Forelimb muscle (tissue), 1 donor: ENCODE data around the gene CAMK2N2. TPM values are rescaled to one million over a fixed set of nuclear protein-coding genes. Genes with fewer than 3 reads are reported as not detected.

Source experiments
- DNase-seq: peaks from one replicate; pipeline ENCODE4 v3.0.0-alpha.2; 2013; ENCODE audit warnings: low read depth
- polyA plus RNA-seq: library from polyadenylated mRNA; unstranded; fragments of 120-200 nt; gene quantifications from one replicate; pipeline ENCODE4 v1.2.1, GENCODE V29; 2013; ENCODE audit not compliant: insufficient read length

CAMK2N2 gene
- polyA plus RNA-seq, 1 donor = not detected

DNA sequence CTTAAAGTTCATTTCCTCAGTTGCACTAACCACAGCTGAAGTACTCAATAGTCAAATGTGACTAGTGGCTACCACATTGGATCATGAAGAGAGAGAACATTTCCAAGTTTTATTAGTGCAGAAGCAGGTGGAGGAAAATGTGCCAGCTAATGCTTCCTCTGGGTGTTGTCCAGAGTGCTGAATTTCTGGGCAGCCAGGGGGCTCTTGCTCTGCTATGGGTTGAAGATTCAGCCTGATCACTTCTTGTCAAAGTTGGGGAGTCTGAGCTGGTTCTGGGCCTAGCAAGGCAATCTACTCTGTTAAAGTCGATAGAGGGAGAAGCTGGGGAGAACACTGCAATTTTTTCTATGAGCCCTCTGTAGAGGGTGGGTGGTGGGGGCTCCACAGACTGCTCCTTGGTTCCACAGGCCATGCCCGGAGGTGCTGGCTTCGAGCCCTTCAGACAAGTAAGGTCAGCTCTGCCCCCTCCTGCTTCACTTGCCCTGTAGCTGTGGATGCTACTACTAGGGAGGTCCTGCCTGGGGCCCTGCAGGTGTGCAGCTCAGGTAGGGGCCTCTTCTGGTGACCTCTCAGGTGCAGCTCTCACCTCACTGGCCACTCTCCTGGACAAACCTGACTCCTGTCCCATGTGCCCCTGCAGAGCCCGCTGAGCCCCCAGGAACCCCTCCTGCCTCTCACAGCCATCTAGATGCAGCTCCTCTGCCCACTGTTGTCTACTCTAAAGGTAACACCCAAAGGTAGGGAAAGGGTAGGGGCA lies 20.8 kb downstream of the CAMK2N2 start:
- DNase-seq = no peak

DNA sequence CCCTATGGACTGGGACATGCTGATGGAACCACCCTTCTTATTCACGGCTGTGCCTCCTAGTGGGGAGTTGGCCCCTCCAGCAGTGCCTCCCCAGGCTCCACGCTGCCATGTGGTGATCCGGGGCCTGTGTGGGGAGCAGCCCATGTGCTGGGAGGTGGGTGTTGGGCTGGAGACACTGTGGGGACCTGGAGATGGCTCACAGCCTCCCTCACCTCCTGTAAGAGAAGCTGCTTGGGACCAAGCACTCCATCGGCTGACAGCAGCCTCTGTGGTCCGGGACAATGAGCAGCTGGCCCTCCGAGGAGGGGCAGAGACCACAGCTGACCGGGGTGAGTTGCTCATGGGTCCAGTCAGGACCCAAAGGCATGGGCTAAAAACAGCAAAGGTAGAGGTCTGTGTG lies 21.6 kb downstream of the CAMK2N2 start:
- DNase-seq = no peak

DNA sequence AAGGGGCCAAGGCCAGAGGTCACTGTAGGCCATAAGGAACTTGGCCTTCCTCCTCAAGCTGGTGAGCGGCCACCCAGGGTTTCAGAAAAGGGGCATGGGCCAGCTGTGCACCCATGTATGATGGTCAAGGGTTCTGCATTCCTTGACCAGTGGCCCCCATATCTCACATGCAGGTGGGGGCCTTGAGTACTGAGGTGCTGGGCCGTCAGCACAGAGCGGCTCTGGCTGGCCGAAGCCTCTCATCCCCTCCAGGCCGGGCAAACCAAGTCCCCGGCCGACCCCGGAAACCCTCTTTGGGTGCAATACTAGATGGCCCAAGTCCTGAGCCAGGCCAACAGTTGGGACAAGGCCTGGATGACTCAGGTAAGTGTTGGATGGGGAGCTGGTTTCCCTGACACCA lies 22.1 kb downstream of the CAMK2N2 start:
- DNase-seq = no peak

DNA sequence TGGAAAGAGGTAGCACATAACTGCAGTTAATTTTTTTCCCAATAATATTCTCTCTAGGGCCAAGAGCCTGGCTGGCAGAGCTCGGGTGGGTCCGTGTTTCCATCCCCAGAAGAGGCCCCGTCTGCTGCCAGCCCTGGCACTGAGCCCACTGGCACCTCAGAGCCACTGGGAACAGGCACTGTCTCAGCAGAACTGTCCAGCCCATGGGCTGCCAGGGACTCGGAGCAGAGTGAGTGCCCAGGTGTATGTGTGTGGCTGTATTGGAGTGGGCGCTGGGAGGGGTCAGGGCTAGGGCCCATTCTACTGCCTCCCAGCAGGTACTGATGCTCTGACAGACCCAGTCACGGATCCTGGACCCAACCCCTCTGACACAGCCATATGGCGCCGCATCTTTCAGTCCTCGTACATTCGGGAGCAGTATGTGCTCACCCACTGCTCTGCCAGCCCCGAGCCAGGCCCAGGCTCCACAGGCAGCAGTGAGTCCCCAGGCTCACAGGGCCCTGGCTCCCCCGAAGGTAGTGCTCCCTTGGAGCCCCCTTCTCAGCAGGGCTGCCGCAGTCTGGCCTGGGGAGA lies 23.0 kb downstream of the CAMK2N2 start:
- DNase-seq = no peak

DNA sequence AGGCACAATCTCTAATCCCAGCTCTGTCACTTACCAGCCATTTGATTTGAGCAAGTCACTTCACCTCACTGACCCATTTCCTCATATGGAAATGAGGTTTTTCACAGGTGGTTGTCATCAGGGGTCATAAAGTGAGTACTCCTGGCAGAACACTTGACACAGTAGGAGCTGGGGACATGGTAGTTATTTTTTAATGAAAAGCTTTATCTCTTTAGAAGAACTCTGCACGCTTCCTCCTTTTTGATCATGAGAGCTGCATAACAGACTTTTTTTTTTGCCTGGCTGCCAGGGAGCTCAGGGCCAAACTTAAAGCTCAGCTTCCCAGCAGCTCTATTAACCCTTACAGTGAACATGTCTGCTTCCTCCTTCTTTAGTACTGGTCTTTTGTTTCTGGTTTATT lies 23.5 kb downstream of the CAMK2N2 start:
- DNase-seq = no peak

DNA sequence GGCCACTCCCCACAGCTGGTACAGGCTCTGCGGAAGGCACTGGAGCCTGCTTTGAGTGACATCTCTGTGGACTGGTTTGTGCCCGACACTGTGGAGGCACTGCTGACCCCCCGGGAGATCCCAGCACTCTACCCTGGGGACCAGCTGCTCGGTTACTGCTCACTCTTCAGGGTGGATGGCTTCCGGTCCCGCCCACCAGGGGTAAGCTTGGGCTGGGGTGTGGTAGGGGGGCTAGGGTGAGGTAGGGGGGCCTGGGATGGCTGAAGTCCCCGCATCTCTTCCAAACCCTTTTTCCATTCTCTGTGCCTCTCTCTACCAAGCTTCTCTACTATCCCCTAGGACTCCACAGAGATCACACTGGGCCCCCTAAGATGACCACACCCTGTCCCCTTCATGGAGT lies 24.1 kb downstream of the CAMK2N2 start:
- no peak for DNase-seq

DNA sequence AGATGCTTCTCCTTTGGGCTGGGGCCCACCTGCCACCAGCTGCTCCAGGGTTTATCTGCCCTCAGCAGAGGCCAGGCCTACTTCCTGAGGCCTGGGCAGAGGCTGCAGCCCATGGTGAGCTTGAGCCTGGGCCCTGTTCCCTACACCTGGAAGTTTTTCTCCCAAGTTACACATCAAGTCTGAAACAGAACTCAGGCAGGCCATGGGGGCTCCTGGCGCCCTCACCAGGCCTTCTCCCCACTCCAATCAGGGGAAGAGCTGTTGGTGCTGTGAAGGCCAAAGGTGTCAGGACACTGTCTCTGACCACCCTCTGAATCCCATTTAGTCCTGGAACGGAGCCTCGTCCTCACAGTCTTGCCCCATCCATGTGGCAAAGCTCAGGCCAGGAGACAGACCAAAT lies 24.7 kb downstream of the CAMK2N2 start:
- DNase-seq = no peak

DNA sequence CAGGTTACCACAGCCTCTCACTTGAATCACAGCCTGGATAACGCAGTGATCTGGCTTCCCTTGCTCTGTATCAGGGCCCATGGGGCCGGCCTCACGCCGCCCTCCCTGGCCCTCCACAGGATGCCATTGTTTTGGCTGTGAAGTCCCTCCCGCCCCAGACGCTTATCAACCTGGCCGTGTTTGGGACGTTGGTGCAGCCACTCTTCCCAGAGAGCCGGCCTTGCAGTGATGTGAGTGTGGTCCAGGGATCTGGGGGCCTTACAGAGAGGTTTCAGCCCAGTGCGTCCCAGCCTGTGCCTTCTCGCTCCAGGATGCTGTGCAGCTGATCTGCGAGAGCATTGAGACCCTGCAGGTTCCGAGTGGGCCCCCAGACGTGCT lies 25.3 kb downstream of the CAMK2N2 start:
- DNase-seq = no peak

DNA sequence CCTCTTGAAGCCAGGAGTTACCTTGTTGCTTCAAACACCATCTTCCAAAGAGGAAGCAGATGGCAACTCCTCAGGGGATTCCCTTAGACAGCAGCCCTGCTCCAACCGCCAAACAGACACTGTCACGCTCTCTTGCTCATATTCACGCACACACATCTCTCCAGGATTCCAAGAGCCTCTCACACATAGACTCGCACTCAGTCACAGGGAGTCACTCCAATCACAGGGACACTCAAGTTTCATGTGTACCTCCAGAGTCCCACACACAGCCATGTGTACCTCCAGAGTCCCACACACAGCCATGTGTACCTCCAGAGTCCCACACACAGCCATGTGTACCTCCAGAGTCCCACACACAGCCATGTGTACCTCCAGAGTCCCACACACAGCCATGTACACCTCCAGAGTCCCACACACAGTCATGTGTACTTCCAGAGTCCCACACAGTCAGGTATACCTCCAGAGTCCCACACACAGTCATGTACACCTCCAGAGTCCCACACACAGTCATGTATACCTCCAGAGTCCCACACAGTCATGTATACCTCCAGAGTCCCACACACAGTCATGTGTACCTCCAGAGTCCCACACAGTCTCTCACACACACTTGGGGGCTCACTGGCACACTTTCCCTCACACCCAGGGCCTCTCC lies 25.8 kb downstream of the CAMK2N2 start:
- no peak for DNase-seq

DNA sequence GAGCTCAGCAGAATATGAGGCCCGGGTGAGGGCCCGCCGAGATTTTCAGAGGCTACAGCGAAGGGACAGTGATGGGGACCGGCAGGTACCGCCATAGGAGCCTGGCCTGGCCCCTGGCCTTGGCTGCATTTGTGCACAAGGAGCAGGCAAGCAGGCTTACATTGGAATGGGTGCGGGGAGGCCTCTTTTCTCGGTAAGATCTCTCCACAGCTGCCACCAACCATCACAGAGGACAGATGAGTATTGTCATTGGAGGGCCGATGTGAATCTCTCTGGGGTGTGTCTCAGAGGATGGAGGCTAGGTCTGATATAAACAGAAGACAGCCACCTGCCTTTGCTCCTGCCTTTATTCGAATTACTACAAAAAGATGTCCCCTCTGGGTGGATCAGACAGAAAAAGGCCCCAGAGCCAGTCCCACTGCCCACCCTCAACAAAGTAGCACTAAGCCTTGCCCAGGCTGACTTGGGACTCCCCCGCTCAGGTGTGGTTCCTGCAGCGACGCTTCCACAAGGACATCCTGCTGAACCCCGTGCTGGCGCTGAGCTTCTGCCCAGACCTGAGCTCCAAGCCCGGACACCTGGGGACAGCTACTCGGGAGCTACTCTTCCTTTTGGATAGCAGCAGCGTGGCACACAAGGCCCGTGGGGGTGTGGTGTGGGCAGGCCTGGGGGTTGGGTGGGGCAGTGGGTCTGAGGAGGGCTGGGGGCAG lies 26.5 kb downstream of the CAMK2N2 start:
- no peak for DNase-seq

DNA sequence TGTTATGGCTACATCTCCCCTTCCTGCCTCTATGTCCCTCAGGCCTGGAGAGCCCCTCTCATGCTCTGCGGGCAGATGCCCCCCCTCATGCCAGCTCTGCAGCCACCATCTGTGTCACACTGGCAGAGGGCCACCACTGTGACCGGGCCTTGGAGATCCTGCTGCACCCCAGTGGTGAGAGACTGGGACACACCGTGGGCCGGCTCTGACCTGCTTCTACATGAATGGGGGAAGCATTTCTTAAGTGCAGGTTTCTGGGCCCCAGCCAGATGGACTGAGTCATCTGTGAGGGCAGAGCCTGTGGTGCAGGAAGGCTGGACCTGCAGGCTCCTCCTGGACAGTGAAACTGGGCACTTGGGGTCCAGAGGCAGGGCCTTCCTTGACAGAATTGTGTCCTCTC lies 27.1 kb downstream of the CAMK2N2 start:
- no peak for DNase-seq

DNA sequence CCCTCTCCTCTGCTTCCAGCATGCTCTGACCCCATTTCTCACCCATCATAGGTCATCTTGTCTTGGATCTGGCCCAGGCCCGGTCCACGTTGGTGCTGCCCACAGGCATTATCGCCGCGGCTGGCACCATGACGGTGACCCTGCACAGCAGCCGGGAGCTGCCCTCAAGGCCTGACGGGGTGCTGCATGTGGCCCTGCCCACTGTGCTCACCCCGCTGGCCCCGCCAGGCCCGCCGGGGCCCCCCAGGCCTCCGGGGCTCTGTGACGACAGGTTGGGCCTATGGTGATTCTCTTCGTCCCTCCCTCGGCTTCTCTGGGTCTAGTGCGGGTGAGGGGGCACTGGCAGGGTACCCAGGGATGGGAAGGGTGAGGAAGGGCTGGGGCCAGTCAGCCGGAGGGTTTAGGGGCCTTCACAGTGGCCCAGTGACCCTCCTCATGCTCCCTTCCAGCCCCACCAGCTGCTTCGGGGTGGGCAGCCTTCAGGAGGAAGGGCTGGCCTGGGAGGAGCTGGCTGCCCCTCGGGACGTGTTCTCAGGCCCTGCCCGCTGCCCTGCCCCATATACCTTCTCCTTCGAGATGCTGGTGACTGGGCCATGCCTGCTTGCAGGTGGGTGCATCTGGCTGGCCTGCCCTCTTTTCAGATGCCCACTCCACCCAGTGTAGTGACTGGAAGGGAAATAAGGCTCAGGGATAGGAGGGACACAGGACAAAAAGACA lies 28.1 kb downstream of the CAMK2N2 start:
- DNase-seq = no peak

DNA sequence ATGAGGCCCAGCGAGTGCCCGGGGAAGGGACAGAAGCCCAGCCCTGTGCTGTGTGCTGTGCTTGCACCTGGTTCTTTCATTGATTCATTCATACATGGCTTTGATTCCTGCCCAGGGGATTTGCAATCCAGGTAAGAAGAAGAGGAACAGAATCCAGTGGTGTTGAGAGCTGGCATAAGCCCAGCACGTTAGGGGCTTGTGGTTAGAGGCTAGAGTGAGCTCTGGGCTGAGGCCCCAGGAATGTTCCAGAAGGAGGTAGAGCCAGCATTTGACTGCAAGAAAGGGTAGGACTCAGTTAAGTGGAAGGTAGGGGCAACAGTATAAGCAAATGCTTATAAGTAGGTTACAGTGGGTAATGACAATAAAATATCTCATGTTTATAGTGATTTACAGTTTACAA lies 29.7 kb downstream of the CAMK2N2 start:
- DNase-seq = no peak

DNA sequence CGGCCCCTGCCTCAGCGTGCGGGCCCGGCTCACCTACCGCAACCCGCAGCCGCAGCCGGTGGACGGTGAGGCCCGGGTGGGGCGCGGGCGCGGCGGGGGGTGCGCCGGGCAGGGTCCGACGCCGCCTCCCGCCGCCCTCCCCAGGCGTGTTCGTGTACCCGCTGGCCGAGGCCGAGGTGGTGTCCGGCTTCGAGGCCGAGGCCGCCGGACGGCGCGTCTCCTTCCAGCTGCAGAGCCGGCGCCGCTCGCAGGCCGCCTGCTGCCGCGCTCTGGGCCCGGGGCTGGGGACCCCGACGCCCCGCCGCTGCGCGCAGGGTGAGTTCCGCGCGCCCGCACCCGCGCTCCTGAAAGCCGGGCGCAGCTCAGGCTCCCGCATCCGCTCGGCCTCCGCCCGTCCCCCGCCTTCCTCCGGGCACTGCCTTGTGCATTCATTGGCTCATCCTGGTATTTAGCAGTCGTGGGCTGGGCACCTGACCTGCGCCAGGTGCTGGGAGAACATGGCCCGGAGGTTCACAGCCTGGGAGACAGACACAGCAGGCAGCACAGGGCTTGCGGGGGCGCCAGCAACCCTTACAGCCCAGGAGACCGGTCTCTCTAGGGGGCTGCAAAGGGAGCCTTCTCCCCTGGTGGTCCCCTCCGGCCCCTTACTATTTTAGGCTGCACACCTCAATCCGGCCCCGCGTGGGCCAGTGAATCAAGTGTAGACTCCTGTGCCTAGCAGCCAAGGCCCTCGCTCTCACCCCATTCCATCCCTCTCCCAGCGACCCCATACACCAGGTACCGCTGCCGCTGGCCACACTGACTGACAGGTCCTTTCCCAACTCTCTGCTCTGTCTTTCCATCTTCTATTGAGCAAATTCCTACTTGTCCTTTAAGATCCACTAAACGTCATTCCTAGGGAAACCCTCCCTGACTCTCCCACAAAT lies 30.5 kb downstream of the CAMK2N2 start:
- no peak for DNase-seq

DNA sequence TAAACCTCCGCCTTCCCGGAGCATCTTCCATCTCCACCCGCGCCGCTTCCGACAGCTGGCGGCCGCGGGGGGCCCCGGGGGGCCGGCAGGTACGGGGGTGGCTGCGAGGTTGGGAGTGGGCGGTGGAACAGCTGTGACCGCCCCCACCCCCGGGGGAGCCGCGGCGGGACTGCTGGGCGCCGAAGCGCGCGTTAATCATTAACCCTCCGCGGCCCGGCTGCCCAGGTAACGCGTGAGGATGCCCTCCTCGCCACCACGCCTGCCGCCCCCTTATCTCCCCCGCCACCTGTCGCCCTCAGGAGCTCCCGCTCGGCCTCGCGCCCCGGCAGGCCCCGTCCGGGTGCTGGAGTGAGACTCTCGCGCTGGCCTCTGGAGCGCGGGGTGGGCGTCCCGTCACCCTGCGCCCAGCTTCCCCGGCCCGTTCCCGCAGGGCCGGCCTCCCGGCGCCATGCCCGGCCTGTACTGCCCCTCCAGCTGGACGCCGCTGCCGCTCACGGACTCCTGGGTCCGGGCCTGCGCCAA lies 31.2 kb downstream of the CAMK2N2 start:
- no peak for DNase-seq

DNA sequence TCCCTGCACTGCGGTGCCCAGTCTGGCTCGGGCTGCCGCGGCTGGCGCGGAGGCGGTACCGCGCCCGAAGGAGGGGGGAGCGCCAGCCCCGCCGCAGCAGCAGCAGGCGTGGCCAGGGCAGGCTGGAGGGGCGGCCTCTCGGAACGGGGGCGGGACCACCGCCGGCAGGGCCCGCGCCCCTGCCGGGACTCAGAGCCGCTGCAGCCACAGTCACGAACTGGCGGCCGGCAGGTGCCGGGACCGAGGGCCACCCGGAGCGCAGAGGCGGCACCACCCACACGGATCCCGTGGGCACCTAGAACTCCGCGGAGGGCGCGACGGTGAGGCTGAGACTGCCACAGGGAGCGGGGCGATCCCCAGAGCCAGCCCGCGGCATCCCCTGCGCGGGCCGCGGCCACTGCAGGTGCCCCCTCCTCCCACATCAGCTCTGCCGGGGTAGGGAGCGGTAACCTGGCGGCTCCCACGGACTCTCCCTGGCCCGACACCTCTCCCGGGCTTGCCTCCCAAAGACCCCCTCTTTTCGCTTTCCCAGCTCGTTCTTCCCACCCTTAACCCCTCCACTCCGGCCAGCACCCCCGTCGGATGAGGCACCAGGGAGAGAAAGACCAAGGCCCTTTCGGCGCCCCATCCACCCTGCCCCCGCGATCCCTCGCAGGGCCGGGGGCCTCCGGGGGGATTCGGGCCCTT lies 31.8 kb downstream of the CAMK2N2 start, which contains the start of gene VWA5B2:
TSS of gene VWA5B2 (plus strand) at position 192 of the 687 bp plus-strand sequence. CDS start 944 bp downstream, outside the sequence.
- DNase-seq = no peak

DNA sequence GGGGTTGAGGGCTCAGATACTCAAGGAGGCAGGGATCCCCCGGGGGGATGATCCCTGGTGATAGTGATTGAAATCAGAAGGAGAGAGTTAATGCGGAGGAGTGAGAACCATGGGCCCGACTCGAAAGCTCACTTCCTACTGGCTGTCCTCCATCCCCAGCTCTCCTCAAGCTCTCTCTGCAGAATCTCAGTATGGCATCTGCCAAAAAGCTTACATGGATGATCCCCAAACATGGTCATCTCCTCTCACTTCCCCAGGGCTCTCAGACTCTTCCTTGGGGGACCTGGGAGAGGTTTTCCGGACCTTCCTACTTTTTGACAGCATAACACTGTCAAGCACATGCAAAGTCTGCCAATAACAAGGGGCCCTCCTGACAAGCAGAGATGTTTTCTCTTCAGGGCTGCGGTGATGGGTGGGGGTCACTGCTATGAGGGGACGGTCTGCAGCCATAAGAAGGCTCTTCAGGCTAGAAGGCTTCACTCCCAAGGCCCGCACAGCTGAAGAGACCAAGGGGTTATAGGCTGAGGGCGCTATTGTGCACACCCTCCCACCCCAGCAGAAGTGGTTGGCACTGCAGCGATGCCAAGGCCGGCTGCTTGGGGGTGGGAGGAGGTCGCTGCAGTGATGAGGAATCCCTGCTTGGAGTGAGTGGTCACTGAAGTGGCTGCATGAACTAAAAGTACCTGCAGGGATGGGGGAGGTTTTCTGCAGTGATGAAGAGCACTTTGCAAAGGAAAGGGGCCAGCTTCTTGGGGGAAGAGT lies 32.8 kb downstream of the CAMK2N2 start:
- no peak for DNase-seq

DNA sequence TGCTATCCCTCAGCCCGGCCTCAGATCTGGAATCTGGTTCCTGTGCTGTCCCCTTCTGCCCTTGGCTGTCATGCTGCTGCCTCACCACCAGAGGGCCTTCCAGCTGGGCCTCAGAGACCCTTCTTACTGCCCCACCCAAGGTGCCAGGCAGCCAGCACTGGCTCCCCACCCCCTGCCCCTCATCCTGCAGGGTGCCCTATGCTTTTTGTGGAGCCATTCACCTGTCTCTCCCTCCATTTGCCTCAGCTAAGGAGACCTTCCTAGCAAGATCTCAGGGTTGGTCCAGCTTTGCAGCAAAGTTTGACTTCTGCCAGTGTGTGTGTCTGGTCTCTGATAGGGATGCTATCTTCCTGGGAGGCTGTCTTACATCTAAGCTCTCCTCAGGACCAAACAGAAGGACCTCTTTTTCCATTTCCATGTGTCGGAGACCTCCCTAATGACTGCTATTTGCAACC lies 33.8 kb downstream of the CAMK2N2 start:
- no peak for DNase-seq

DNA sequence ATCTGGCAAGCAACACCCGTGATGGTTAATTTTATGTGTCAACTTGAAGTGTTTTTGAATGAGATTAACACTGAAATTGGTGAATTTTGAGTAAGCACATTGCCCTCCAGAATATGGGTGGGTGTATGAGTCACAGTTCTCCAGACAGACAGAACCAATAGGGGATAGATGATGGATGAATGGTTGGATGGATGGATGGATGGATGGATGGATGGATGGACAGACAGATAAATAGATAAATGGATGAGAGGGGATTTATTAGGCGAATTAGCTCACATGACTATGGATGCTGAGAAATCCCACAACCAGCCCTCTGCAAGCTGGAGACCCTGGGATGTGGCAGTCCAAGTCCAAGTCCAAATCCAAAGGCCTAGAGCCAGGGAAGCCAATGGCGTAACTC lies 37.4 kb downstream of the CAMK2N2 start:
- no peak for DNase-seq
